Right lobe of liver (tissue), 4 donors: ENCODE data around the gene CFP.

Source experiments
- CTCF ChIP-seq, 4 donors: fragments of 200-600 bp in 3 of 4; fragments of 450-650 bp in 1 of 4; IDR thresholded peaks; one replicate each; pipeline versions ENCODE4 v1.5.1 to v1.8.0; 2016 to 2022; ENCODE audit warnings: antibody characterized with exemption in 4 of 4, mild to moderate bottlenecking in 2 of 4
- POLR2A ChIP-seq: fragments of 450-650 bp; IDR thresholded peaks from one replicate; pipeline ENCODE4 v1.6.1; 2017; ENCODE audit warnings: antibody characterized with exemption, mild to moderate bottlenecking
- donor health status: DM: no; HTN: no; CAD: no.
- donor health status: DM: no; HTN: no; CAD: no.
- donor health status: DM: no; HTN: yes; CAD: no.

- TF ChIP-seq CTCF (IDR thresholded peaks at IDR 0.05) (no peak), POLR2A (no peak)
These were observed 31.8 kb upstream of the CFP start for GRCh38 chrX:47661539-47661938.
